ENCODE data around the gene ZNF598.

- TF ChIP-seq TAF1 (IDR thresholded peaks at IDR 0.05; ENCODE audit: low read depth) = no peak
- TF ChIP-seq YY1 (IDR thresholded peaks at IDR 0.05; ENCODE audit: low read depth) = no peak
- no peak for TF ChIP-seq RAD21 (IDR thresholded peaks at IDR 0.05; ENCODE audit: low read depth)
- TF ChIP-seq MAX (IDR thresholded peaks at IDR 0.05) = no peak
- TF ChIP-seq TCF12 (IDR thresholded peaks at IDR 0.05; ENCODE audit: low read depth) = no peak
- TF ChIP-seq TEAD4 (IDR thresholded peaks at IDR 0.05) = no peak
- no peak for TF ChIP-seq USF1 (IDR thresholded peaks at IDR 0.05)
- TF ChIP-seq REST (IDR thresholded peaks at IDR 0.05; ENCODE audit: low read depth) = no peak
- TF ChIP-seq ZBTB7A (IDR thresholded peaks at IDR 0.05; ENCODE audit: low read depth) = no peak
- no peak for TF ChIP-seq CEBPB (IDR thresholded peaks at IDR 0.05)
- no peak for TF ChIP-seq FOXM1 (IDR thresholded peaks at IDR 0.05; ENCODE audit: borderline replicate concordance, low read depth)
- TF ChIP-seq EP300 (IDR thresholded peaks at IDR 0.05; ENCODE audit: borderline replicate concordance) = no peak
- TF ChIP-seq CREB1 (IDR thresholded peaks at IDR 0.05; ENCODE audit: low read depth) = no peak
- no peak for TF ChIP-seq NFIC (IDR thresholded peaks at IDR 0.05)
These were observed 36.6 kb upstream of the ZNF598 start for GRCh38 chr16:2045965-2046892.
